Myocyte (in vitro differentiated cells): ENCODE results near the gene GGA2. TPM values are rescaled to one million over a fixed set of nuclear protein-coding genes. Genes with fewer than 3 reads are reported as not detected.
"Not testable (repeated sequence)": the region's sequence is repeated elsewhere in the genome, so short reads cannot be mapped to it uniquely, and the experiment has no call there.

Experiments
- DNase-seq: peaks from one replicate; pipeline ENCODE4 v3.0.0-alpha.2; 2012; ENCODE audit warnings: low read depth
- total RNA-seq: library from RNA; depleted of rRNA; stranded (reverse); fragments of >200 nt; gene quantifications from 2 replicates; pipeline ENCODE4 v1.2.3, GENCODE V29; 2014

Gene GGA2
- total RNA-seq, 1 donor from 2014 or later: 42.5 TPM

DNA sequence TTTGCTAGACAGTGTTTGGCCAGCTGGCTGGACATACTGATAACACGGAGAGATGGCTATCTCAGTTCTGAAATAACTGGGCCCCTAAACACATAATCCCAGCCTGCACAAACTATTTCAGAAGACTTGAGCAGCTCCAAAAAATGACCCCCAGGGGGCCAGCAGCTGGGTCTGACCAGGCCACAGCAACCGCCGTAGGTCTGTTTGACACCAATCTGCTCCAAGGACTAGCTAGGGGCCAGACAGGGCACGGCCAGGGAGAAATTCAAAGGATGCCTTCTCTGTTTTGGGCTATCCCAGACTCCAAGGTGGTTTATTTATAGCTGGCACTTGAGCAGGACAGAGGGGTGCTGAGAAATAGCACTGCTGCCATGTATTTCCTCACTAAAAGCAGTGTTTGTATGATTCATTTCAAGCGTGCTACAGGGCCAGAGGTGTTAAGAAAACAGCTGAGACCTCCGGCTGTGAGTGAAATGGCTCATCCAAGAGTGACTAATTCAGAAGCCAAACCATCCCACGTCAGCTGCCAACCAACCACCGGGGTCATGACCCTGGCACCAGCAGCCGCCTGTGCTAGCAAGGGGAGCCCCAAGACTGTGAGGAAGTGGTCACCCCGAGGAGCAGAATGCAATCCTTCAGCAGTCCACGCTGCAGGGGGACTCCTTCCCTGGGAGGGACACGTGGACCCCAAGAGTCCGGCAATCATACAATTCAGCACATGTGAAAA lies 5.7 kb downstream of the GGA2 start:
- DNase-seq: peak; percentile 99

DNA sequence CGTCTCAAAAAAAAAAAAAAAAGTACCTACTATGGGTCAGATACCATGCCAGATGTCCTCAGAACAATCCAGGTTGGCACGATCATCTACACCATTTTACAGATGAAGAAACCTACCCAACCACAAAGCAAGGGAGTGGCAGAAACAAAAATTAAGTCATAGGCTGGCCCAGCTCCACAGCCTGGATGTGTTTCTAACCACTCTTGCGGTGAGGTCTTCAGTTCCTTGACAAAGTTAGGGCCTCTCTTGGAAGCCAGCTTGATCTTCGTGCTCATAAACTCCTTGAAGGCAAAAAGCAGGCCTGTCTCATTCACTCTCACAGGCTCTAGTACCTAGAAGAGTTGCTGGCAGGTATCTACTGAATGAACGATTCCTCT lies 6.2 kb downstream of the GGA2 start:
- DNase-seq: peak; percentile 91

DNA sequence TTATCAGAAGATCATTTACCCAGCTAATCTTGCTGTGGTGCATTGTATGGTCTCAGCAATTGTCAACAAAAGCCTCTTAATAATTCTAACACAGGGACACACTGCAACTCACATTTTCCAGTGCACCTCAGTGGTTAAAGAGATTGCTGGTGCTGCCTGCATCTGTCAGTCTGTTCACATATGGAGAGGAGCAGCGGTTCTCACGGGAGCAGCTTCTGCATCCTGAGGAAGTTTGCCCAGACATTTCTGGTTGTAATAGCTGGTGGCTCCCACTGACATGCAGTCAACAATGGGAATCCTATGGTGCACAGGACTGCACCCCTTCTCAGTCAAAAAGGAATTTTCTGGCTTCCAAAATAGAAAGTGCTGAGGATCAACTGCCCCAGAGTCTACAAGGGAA lies 7.8 kb downstream of the GGA2 start:
- no peak for DNase-seq

DNA sequence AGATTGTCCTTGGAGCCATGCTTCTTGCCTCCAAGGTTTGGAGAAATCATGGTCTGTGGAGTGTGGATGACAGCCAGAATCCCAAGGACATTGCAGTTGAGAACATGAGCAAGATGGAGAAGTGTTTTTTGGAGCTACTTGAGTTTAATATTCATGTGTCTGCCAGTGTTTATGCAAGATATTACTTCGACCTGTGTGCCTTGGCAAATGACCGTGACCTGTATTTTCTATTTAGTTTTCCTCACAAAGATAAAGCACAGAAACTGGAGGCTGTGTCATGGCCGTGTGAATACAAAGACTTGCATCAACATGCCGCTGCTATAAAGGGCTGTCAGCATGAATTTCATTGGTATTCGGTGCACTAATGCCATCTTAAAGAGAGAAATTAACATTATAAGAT lies 9.0 kb downstream of the GGA2 start:
- no peak for DNase-seq

DNA sequence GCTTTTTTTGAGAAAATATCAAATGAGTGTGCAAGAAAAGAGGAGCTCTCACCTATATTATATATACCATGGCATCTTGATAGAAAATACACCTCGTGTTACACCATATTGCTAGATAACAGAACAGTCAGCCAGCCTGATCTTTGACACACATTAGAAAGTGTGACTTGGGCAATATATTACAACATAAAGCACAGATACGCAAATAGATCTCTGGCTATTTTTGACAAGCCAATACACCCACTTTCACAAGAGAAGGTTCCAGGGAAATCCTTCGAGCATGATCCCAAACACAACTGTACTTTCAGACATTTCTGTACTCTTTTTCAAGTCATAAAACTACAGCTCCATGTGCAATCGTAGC lies 9.4 kb downstream of the GGA2 start:
- no peak for DNase-seq

DNA sequence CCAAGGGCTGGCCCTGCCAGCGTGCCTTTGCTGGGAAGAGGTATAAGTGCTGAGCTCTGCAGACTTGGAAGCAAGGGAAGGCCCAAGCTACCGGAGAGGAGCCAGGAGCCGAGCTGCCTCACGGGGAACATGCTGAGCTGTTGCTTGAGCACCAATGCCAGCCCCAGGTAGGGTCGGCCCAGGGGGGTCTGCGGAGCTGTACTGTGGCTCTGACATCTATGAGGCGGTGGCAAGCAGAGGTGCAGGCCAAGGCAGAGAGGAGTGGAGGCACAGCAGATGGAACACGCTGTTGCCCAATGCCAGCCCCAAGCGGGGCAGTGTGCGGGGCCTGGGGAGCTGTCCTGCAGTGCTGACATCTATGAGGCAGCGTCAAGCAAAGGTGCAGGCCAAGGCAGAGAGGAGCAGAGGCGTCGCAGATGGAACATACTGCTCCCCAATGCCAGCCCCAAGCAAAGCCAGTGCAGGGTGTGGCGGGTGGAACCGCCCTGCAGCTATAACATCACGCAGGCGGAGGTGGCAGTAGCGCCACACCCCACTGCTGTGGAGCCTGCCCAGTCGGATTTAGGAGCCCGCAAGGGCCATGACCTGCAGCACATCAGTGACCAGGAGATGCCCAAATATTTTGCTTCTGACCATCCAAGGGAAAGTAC lies 10.0 kb downstream of the GGA2 start:
- no peak for DNase-seq

DNA sequence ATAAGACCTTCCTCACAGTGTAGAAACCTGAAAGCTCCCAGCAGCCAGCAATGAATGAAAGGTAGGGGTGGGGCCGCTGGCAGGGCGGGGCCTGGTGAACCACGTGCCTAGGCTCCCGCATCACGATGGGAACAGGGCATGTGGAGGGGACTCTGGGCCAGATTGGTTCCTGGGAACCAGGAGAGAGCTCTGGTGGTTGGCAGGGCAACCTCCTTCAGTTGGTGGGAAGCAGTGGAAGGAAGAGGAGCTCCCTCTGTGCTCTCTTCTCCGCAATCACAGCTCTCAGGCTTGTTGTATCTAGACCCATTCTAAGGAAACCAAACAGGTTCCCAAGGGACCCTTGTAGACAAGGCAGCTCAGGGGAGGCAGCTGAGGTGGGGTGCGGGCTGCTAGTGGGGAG lies 10.5 kb downstream of the GGA2 start:
- no peak for DNase-seq

DNA sequence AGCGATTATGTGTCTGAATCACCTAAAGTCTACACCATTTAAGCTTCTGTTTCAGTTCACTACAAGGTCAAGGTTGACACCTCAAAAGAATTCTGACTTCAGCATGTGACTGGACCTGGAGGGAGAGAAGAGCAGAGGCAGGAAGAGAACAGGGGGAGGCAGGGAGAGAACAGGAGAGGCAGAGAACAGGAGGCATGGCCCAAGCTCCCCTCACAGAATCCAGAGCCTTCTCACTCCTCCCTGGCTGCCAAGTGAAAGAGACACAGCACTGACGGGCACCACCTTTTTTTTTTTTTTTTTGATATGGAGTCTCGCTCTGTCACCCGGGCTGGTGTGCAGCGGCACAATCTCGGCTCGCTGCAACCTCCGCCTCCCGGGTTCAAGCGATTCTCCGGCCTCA lies 11.4 kb downstream of the GGA2 start:
- DNase-seq: no peak

DNA sequence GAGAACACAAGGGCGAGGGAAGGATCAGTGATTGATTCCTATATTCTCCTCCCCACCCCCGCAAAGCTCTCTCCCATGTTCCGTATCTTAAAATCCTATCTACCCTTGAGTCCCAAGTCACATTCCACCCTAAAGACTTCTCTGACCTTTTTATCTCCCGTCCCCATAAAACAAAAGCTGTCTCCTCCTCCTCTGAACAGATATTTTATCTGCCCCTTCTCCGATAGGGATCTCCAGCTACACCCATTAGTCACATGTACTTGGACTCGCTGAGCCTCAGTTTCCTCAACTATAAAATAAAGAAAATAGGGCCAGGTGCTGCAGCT lies 12.8 kb downstream of the GGA2 start:
- DNase-seq: no peak

DNA sequence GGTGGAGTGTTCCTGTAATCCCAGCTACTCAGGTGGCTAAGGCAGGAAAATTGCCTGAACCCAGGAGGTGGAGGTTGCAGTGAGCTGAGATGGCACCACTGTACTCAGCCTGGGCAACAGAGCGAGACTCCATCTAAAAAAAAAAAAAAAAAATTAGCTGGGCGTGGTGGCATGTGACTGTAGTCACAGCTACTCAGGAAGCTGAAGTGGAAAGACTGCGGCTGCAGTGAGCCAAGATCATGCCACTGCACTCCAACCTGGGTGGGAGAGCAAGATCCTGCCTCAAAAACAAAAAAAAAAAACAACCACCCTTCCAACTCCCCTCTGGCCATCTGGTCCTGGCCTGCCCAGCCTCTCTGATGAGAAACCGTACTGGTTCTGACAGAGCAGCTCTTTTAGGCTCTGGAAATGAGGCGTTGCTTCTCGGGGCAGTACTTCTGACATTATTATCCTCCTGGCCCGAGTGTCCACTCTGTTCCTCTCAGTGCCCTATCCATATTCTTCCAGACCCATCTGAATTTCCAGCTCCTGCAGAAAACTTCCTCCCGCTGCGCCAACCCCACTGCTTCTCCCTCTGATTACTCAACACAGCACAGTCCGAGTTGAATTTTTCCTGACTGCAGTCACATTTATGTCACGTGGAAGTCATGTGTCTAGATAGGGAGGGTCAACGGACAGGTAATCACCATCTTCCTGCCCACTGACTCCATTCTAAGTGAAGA lies 13.3 kb downstream of the GGA2 start:
- DNase-seq: no peak

DNA sequence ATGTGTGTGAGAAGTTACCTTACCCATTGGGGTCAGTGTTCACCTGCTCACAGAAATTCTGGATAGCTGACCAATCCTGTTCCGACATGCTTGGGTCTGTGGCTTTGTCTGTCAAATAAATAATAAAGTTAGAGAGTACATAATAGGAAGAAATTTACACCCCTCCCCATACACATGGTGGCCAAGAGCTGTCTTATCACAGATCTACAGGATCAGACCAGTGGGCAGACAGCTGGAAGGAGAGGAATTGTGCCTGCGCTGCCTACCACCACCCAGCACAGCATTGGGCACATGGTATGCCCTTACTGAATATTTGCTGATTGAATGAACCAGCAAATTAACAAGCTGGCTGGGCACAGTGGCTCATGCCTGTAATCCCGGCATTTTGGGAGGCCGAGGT lies 14.6 kb downstream of the GGA2 start:
- DNase-seq: no peak

DNA sequence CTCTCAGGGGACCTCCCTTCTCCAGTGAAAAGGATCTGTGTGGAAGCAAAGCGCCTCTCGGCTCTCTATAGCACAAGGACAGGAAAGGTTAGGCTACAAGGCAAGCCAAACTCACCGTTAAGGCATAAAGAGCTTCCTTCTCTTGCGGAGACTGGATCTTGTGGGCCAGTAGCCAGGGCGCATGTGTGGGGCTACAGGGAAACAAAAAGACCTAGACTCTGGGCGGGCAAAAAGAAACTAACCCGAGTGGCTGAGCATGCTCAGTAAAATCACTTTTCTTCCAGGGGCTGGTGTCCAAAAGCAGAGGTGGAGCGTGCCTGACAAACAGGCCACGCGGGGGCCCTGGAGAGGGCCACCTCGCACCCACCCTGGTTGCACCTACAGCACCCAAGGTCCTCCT lies 16.1 kb downstream of the GGA2 start:
- DNase-seq: no peak

DNA sequence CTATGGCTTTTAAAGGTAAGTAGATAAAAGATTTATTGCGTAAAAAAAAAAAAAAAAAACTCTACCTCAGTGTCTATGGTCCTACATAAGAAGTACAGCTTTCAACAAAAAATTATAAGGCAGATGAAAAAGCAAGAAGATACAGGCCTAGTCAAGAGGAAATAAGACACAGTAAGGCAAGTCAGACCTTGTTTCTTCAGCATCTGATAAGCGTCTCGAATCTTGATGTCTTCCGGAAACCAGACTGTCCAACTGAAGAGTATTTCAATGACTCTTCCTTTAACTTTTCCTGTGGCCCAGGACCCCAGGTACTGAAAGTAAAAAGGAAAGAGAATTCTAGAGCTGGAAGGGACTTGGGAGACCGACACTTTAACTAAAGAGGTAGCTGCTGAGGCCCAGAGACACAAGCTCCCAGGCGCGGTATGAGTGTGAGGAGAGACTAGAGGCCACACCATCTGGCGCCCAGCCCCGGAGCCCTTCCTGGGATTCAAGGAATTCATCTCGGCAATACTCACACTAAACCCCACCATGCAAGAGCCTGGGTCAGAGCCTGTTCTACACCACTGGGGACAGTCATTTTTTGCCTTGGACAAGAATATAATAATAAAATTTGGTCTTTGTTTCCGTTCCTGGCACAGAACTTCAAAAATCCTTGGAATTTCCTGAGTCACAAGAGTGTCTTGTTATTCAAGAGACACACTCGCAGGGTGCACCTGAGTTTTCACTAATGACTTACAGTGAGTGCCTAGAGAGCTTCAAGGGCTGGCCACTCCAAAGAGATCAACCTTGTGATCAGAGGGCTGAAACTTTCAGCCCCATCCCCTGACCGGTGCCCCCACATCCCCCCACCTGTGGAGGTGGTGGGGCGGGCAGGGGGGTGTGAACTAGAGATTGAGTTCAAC lies 18.6 kb downstream of the GGA2 start:
- DNase-seq: no peak

DNA sequence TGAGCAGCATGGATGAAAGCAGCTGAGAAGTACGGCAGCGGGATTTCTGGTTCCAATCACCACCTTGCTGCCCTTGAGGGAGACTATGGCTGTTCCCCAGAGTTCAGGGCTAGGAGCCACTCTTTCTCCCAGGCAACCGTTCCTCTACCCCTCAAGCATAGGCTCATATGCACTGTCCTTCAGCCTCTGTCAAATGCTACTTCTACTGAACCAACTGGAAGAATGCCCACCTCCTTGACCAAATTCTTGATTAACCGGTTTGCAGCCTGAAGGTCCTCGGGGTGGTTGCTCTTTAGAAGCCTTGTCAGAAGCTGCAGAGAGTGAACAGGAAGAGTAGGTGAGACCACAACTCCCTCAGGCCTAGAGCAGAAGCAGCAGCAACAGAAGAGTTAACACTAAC lies 23.8 kb downstream of the GGA2 start:
- no peak for DNase-seq

DNA sequence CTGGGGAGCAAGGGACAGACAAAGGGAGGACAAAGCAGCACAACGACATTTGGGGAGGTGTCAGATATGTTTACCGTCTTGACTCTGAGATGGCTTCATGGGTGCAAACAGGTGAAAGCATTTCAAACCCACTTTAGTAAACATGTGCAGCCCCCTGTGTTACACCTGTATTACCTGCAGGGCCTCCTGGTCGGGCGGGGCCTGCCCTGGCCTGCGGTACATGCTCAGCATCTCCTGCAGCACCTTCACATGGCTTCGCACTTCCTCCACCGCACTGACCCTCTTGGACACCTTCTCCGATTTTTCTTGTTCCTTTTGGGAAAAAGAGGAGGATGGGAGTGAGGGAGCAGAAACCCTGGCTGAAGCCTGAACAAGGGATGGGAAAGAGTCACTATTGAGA lies 24.5 kb downstream of the GGA2 start:
- DNase-seq: no peak

DNA sequence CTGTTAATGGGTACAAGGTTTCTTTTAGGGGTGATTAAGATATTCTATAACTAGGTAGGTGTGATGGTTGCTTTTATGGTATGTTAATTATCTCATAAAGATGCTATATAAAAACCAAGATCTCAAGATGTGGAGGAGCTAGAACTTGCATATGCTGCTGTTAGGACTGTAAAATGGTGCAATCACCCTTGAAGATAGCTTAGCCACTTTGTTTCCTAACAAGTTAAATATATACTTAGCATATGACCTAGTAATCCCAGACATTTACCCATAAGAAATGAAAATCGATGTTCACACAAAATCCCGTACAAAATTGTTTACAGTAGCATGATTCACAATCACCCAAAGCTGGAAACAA lies 25.1 kb downstream of the GGA2 start:
- DNase-seq: no peak

DNA sequence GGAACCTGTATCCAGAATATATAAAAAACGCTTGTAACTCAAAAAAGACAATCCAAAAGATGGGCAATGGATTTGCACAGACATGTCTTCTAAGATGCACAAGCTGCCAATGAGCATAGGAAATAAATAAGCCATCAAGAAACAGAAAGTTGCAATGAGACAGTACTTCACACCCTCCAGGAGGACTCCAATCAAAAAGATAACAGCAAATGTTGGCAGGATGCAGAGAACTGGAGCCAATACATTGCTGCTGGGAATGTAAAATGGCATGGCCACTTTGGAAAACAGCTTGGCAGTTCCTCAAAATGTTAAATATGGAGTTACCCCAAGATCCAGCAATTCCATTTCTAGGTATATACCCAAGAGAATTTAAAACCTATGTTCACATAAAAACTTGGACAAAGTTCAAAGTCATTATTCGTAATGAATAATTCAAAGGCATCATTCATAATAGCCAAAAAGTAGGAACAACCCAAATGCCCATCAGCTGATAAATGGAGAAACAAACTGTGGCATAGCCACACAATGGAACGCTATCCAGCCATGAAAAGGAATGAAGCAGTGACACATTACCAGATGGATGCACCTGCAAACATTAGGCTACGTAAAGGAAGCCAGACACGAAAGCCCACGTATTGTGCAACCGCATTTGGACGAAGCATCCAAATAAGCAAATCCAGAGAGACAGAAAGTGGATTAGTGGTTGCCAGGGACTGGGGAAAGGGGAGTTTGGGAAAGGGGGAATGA lies 25.6 kb downstream of the GGA2 start:
- no peak for DNase-seq

DNA sequence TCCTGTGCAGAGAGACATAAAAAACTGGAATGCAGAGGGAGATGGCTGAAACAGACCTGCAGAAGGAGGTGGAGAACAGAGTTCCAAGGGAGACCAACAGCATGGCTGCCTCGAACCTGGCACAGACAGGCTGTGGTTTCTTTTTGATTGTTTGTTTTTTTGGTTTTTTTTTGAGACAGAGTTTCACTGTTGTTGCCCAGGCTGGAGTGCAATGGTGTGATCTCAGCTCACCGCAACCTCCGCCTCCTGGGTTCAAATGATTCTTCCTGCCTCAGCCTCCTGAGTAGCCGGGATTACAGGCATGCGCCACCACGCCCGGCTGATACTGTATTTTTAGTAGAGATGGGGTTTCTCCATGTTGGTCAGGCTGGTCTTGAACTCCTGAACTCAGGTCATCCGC lies 26.8 kb downstream of the GGA2 start:
- not testable (repeated sequence) for DNase-seq

DNA sequence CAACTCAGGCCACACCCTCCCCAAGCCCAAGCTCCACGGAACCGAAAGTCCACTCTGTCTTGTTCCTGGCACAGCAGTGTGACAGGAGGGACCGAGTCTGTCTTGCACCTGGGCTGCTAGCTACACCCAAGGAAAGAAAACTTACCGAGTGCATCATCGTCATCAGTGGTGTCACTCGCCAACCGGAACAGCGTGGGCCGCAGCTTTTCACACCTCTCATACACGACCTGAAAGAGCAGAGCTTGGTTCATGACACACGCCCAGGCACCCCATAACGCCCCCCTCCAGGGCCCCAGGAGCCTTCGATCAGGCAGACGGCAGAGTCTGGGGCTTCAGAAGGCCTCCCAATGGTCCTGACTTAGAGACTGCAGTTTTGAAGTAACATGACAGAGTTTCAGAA lies 27.5 kb downstream of the GGA2 start:
- no peak for DNase-seq

DNA sequence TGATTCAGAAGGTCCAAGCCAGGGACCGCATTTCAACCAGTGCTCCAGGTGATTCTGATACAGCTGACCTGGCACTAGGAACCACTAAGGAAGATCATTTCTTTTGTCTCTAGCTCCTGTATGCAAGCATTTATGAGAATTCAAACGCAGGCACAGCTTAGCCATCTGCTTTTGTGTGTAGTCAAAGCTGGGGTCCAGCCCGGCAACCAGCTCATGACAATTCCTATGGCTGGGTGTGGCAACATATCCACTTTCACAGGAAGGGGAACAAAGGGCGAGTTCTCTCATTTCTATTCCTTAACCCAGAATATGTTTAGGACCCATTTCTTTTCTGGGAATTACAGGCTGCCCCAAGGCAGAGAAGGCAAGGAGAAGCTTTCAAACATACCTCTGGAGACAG lies 30.0 kb downstream of the GGA2 start:
- no peak for DNase-seq

DNA sequence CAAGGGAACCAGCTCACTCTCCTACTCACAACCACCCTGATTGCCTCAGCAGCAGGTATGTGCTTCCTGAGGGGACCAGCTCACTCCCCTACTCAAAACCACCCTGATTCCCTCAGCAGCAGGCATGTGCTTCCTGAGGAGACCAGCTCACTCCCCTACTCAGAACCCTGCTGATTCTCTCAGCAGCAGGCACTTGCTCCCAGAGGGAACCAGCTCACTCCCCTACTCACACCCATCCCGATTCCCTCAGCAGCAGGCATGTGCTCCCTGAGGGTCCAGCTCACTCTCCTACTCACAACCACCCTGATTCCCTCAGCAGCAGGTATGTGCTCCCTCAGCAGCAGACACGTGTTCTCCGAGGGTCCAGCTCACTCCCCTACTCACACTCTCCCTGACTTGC lies 31.2 kb downstream of the GGA2 start:
- DNase-seq: no peak
